Fibroblast of the aortic adventitia (primary cell): ENCODE data around the gene TTC39C. TPM values are rescaled to one million over a fixed set of nuclear protein-coding genes. Genes with fewer than 3 reads are reported as not detected.

Experiments used
- DNase-seq: peaks from one replicate; pipeline ENCODE4 v3.0.0-alpha.2; 2010; ENCODE audit warnings: low read depth
- H3K4me3 ChIP-seq: 2 replicates; pipeline ENCODE4 v1.5.1; 2011; ENCODE audit warnings: low read depth, mild to moderate bottlenecking, control low read depth, low read length, moderate library complexity
- CTCF ChIP-seq: IDR thresholded peaks from 2 replicates; pipeline ENCODE4 v1.5.1; 2011; ENCODE audit warnings: mild to moderate bottlenecking, low read length, control low read depth, inconsistent platforms; ENCODE audit not compliant: insufficient read depth
- small RNA-seq: library from RNA; depleted of rRNA; stranded (forward); fragments of <200 nt; gene quantifications from one replicate; pipeline ENCODE3, GENCODE V24; 2012
- total RNA-seq: library from RNA; depleted of rRNA; stranded (reverse); fragments of >200 nt; gene quantifications from 2 replicates; pipeline ENCODE4 v1.2.3, GENCODE V29; 2012; ENCODE audit warnings: low replicate concordance

TTC39C gene
- total RNA-seq, 1 donor = 51.8 TPM

- H3K4me3 ChIP-seq = no peak overlapping the region
- DNase-seq = no peak
- TF ChIP-seq CTCF = no peak
Observed at GRCh38 chr18:24177499-24178133, 163.1 kb downstream of the TTC39C start.

GRCh38 chr18:24180048-24180447 is 165.5 kb downstream of the TTC39C start:
- H3K4me3 ChIP-seq = no peak overlapping the region
- DNase-seq = no peak
- no peak for TF ChIP-seq CTCF

- no peak for TF ChIP-seq CTCF
Observed at GRCh38 chr18:24181806-24182205, 167.3 kb downstream of the TTC39C start.

More at GRCh38 chr18:24181806-24182205, 167.3 kb downstream of the TTC39C start:
- H3K4me3 ChIP-seq = no peak overlapping the region
- DNase-seq = peak; percentile 10

Small RNA genes lying within 50 kb of the gene (small RNA-seq; reads per million reads assigned to genes)
- gene RF00017 = not detected
- not detected for gene RNA5SP452
- not detected for gene RNU5A-6P

Other genes starting within 250 kb of the TTC39C start
- gene CABYR, start 124.3 kb downstream of the TTC39C start, total RNA-seq = 4.6 and 7.3 TPM in 2 replicates